Parathyroid adenoma (tissue), 2 donors: ENCODE data around the gene PMPCB.
A peak's percentile ranks its signal among the peaks of the same experiment; 100 is the strongest.
"Not testable (repeated sequence)": the region's sequence is repeated elsewhere in the genome, so short reads cannot be mapped to it uniquely, and the experiment has no call there.

ENCODE experiments used
- H2AFZ ChIP-seq: fragments of 300-600 bp; sonication (generic); one replicate; pipeline ENCODE4 v1.7.0; 2017; ENCODE audit warnings: antibody characterized with exemption, mild to moderate bottlenecking
- H3K27ac ChIP-seq: fragments of 300-600 bp; sonication (generic); one replicate; pipeline ENCODE4 v1.7.0; 2017
- H3K27me3 ChIP-seq: fragments of 300-600 bp; sonication (generic); one replicate; pipeline ENCODE4 v1.7.0; 2017; ENCODE audit warnings: low read length; ENCODE audit not compliant: control insufficient read depth, insufficient read depth
- H3K36me3 ChIP-seq: fragments of 300-600 bp; sonication (generic); one replicate; pipeline ENCODE4 v1.7.0; 2017; ENCODE audit warnings: low read length; ENCODE audit not compliant: control insufficient read depth, insufficient read depth
- H3K4me1 ChIP-seq: fragments of 300-600 bp; sonication (generic); one replicate; pipeline ENCODE4 v1.7.0; 2017; ENCODE audit warnings: control low read depth
- H3K4me2 ChIP-seq: fragments of 300-600 bp; sonication (generic); one replicate; pipeline ENCODE4 v1.7.0; 2017; ENCODE audit warnings: low read length
- H3K4me3 ChIP-seq: fragments of 300-600 bp; sonication (generic); one replicate; pipeline ENCODE4 v1.7.0; 2017; ENCODE audit warnings: low read depth, low read length
- H3K79me2 ChIP-seq: fragments of 300-600 bp; sonication (generic); one replicate; pipeline ENCODE4 v1.7.0; 2017; ENCODE audit warnings: control low read depth
- H3K9ac ChIP-seq: fragments of 300-600 bp; sonication (generic); one replicate; pipeline ENCODE4 v1.7.0; 2017; ENCODE audit warnings: mild to moderate bottlenecking
- H3K9me3 ChIP-seq: fragments of 300-600 bp; sonication (generic); one replicate; pipeline ENCODE4 v1.7.0; 2017; ENCODE audit warnings: low read length; ENCODE audit not compliant: control insufficient read depth
- CTCF ChIP-seq: fragments of 300-600 bp; sonication (generic); IDR thresholded peaks from one replicate; pipeline ENCODE4 v1.7.0; 2017; ENCODE audit warnings: antibody characterized with exemption, mild to moderate bottlenecking
- donor health status: primary hyperparathyroidism.

PMPCB gene

GRCh38 chr7:103296901-103297836, at the start of gene PMPCB:
Gene PMPCB, plus strand, starts transcription at chr7:103297435. Its CDS starts 25 bp downstream, at chr7:103297460.
- Histone ChIP-seq H3K4me3 (peak within 1 kb of the TSS; percentile 98), H3K27me3 (no peaks in the 10 kb centered on the region), H3K79me2 (peaks cover 18% of the 10 kb centered on the region), H3K27ac (peak within 1 kb of the TSS; percentile 85), H3K9ac (peak within 1 kb of the TSS; percentile 57), H3K4me1 (peaks cover 12% of the 10 kb centered on the region), H2AFZ (peak within 1 kb of the TSS; percentile 98), H3K9me3 (no peaks in the 10 kb centered on the region), H3K36me3 (no peaks in the 10 kb centered on the region), H3K4me2 (peak within 1 kb of the TSS; percentile 94)
- peak; percentile 98 for TF ChIP-seq CTCF

- not testable (repeated sequence) for H3K9ac ChIP-seq, H3K79me2 ChIP-seq, H3K9me3 ChIP-seq, H3K36me3 ChIP-seq, H3K27me3 ChIP-seq, H3K4me2 ChIP-seq, H3K27ac ChIP-seq, H3K4me3 ChIP-seq, H3K4me1 ChIP-seq
- H2AFZ ChIP-seq, result peak overlapping the region; percentile 28
Observed at GRCh38 chr7:103253699-103254506, 43.3 kb upstream of the PMPCB start.

GRCh38 chr7:103264054-103264453, 33.2 kb upstream of the PMPCB start:
- not testable (repeated sequence) for H3K9ac ChIP-seq, H2AFZ ChIP-seq, H3K4me1 ChIP-seq, H3K79me2 ChIP-seq, H3K36me3 ChIP-seq, H3K27ac ChIP-seq, H3K4me3 ChIP-seq, H3K27me3 ChIP-seq, H3K9me3 ChIP-seq, H3K4me2 ChIP-seq

GRCh38 chr7:103266229-103266628, 31.0 kb upstream of the PMPCB start:
- not testable (repeated sequence) for H2AFZ ChIP-seq, H3K36me3 ChIP-seq, H3K9me3 ChIP-seq, H3K9ac ChIP-seq, H3K4me3 ChIP-seq, H3K27me3 ChIP-seq, H3K4me2 ChIP-seq, H3K4me1 ChIP-seq, H3K27ac ChIP-seq, H3K79me2 ChIP-seq

- H3K9me3 ChIP-seq, H3K4me1 ChIP-seq, H3K27ac ChIP-seq, H3K79me2 ChIP-seq, H3K27me3 ChIP-seq, H3K9ac ChIP-seq, H3K4me3 ChIP-seq, H3K36me3 ChIP-seq, H2AFZ ChIP-seq, H3K4me2 ChIP-seq: not testable (repeated sequence)
Observed at GRCh38 chr7:103273374-103273773, 23.9 kb upstream of the PMPCB start.

GRCh38 chr7:103274867-103275266, 22.4 kb upstream of the PMPCB start:
- not testable (repeated sequence) for H3K4me1 ChIP-seq, H3K4me3 ChIP-seq, H3K9ac ChIP-seq, H3K27ac ChIP-seq, H3K9me3 ChIP-seq, H3K27me3 ChIP-seq, H3K4me2 ChIP-seq, H2AFZ ChIP-seq, H3K79me2 ChIP-seq, H3K36me3 ChIP-seq

- H3K36me3 ChIP-seq, H2AFZ ChIP-seq, H3K4me3 ChIP-seq: not testable (repeated sequence)
Observed at GRCh38 chr7:103278195-103278594, 19.0 kb upstream of the PMPCB start.

GRCh38 chr7:103279636-103279962, 17.6 kb upstream of the PMPCB start:
- Histone ChIP-seq H3K9ac (peak overlapping the region; percentile 6), H3K4me2 (peak overlapping the region; percentile 93), H2AFZ (peak overlapping the region; percentile 99), H3K27ac (peak overlapping the region; percentile 93), H3K4me3 (peak overlapping the region; percentile 68)
- H3K4me1 ChIP-seq, H3K79me2 ChIP-seq, H3K27me3 ChIP-seq, H3K9me3 ChIP-seq, H3K36me3 ChIP-seq: not testable (repeated sequence)

More at GRCh38 chr7:103278195-103278594, 19.0 kb upstream of the PMPCB start:
- H3K4me1 ChIP-seq, H3K4me2 ChIP-seq, H3K79me2 ChIP-seq, H3K9me3 ChIP-seq, H3K27ac ChIP-seq, H3K27me3 ChIP-seq, H3K9ac ChIP-seq: not testable (repeated sequence)

GRCh38 chr7:103279963-103280802, 17.1 kb upstream of the PMPCB start:
- H3K27me3 ChIP-seq, H3K9me3 ChIP-seq, H3K36me3 ChIP-seq, H3K4me1 ChIP-seq, H3K79me2 ChIP-seq: not testable (repeated sequence)
- Histone ChIP-seq H3K9ac (peak overlapping the region; percentile 69), H2AFZ (peak overlapping the region; percentile 99), H3K4me3 (peak overlapping the region; percentile 68), H3K27ac (peak overlapping the region; percentile 93), H3K4me2 (peak overlapping the region; percentile 93)
